ENCODE data around the gene ITPR3. TPM values are rescaled to one million over a fixed set of nuclear protein-coding genes. Genes with fewer than 3 reads are reported as not detected.

The ITPR3 gene
- total RNA-seq, 1 experiment from 2014 or later, result 86.9 TPM

GRCh38 chr6:33639559-33639958 is 18.4 kb downstream of the ITPR3 start:
- H3K4me1 Mint-ChIP-seq (ENCODE audit: insufficient read depth, unreplicated experiment), result peaks cover 19% of the 10 kb centered on the region
- H3K27ac Mint-ChIP-seq (ENCODE audit: low read depth, unreplicated experiment), result no peak overlapping the region
- H3K27me3 Mint-ChIP-seq (ENCODE audit: insufficient read depth, unreplicated experiment), result no peaks in the 10 kb centered on the region
- intact Hi-C loops (cut with micrococcal nuclease), result no loop called here
- H3K9me3 Mint-ChIP-seq (ENCODE audit: unreplicated experiment), result no peaks in the 10 kb centered on the region
- no TSS peak for BruUV-seq (replicated peaks)
- no peak overlapping the region for H3K4me3 Mint-ChIP-seq (ENCODE audit: unreplicated experiment)
- H3K36me3 Mint-ChIP-seq (ENCODE audit: insufficient read depth, unreplicated experiment), result peaks cover 25% of the 10 kb centered on the region
- no peak for DNase-seq (ENCODE audit: unreplicated experiment)
- POLR2A ChIA-PET, result interaction anchor here (1.1 kb wide), 1 partner anchor 21 kb away, joined by 4 read pairs; no protein-coding TSS in a partner anchor
- no peak for TF ChIP-seq CTCF (IDR thresholded peaks at IDR 0.05; ENCODE audit: unreplicated experiment)
- CTCF ChIA-PET, result interaction anchor here (0.7 kb wide), 1 partner anchor 33 kb away, joined by 3 read pairs; no protein-coding TSS in a partner anchor

- POLR2A ChIA-PET, result no interaction called here
- Mint-ChIP-seq H3K4me3 (ENCODE audit: unreplicated experiment) (no peak overlapping the region), H3K4me1 (ENCODE audit: insufficient read depth, unreplicated experiment) (peaks cover 18% of the 10 kb centered on the region), H3K36me3 (ENCODE audit: insufficient read depth, unreplicated experiment) (peaks cover 26% of the 10 kb centered on the region), H3K27ac (ENCODE audit: low read depth, unreplicated experiment) (no peak overlapping the region), H3K9me3 (ENCODE audit: unreplicated experiment) (no peaks in the 10 kb centered on the region), H3K27me3 (ENCODE audit: insufficient read depth, unreplicated experiment) (no peaks in the 10 kb centered on the region)
- DNase-seq (ENCODE audit: unreplicated experiment), result no peak
- intact Hi-C loops (cut with micrococcal nuclease), result no loop called here
- TF ChIP-seq CTCF (IDR thresholded peaks at IDR 0.05; ENCODE audit: unreplicated experiment), result no peak
- BruUV-seq (replicated peaks), result no TSS peak
- CTCF ChIA-PET, result interaction anchor here (0.8 kb wide), 1 partner anchor 50 kb away, joined by 3 read pairs; no protein-coding TSS in a partner anchor
These were observed 19.2 kb downstream of the ITPR3 start for GRCh38 chr6:33640361-33640760.

GRCh38 chr6:33641144-33641543 is 20.0 kb downstream of the ITPR3 start:
- ChIA-PET CTCF (interaction anchor here (0.6 to 1.0 kb wide), 3 partner anchors 9 to 31 kb away, joined by 3 to 4 read pairs (median 3); no protein-coding TSS in a partner anchor), POLR2A (no interaction called here)
- intact Hi-C loops (cut with micrococcal nuclease), result no loop called here
- H3K27ac Mint-ChIP-seq (ENCODE audit: low read depth, unreplicated experiment), result peak overlapping the region; percentile 57
- DNase-seq (ENCODE audit: unreplicated experiment), result peak; percentile 18
- H3K27me3 Mint-ChIP-seq (ENCODE audit: insufficient read depth, unreplicated experiment), result no peaks in the 10 kb centered on the region
- no TSS peak for BruUV-seq (replicated peaks)
- H3K4me3 Mint-ChIP-seq (ENCODE audit: unreplicated experiment), result no peak overlapping the region
- TF ChIP-seq CTCF (IDR thresholded peaks at IDR 0.05; ENCODE audit: unreplicated experiment), result no peak
- H3K36me3 Mint-ChIP-seq (ENCODE audit: insufficient read depth, unreplicated experiment), result peaks cover 34% of the 10 kb centered on the region
- no peaks in the 10 kb centered on the region for H3K9me3 Mint-ChIP-seq (ENCODE audit: unreplicated experiment)
- H3K4me1 Mint-ChIP-seq (ENCODE audit: insufficient read depth, unreplicated experiment), result peaks cover 18% of the 10 kb centered on the region

GRCh38 chr6:33641602-33642001 is 20.5 kb downstream of the ITPR3 start:
- DNase-seq (ENCODE audit: unreplicated experiment), result no peak
- no peak for TF ChIP-seq CTCF (IDR thresholded peaks at IDR 0.05; ENCODE audit: unreplicated experiment)
- Mint-ChIP-seq H3K4me1 (ENCODE audit: insufficient read depth, unreplicated experiment) (peaks cover 13% of the 10 kb centered on the region), H3K27me3 (ENCODE audit: insufficient read depth, unreplicated experiment) (no peaks in the 10 kb centered on the region), H3K9me3 (ENCODE audit: unreplicated experiment) (no peaks in the 10 kb centered on the region), H3K36me3 (ENCODE audit: insufficient read depth, unreplicated experiment) (peaks cover 37% of the 10 kb centered on the region), H3K4me3 (ENCODE audit: unreplicated experiment) (no peak overlapping the region), H3K27ac (ENCODE audit: low read depth, unreplicated experiment) (peak overlapping the region; percentile 57)
- POLR2A ChIA-PET, result no interaction called here
- CTCF ChIA-PET, result interaction anchor here (0.6 to 1.0 kb wide), 3 partner anchors 9 to 31 kb away, joined by 3 to 4 read pairs (median 3); no protein-coding TSS in a partner anchor
- intact Hi-C loops (cut with micrococcal nuclease), result no loop called here
- BruUV-seq (replicated peaks), result no TSS peak

All from MCF 10A (cell line).